Pons (tissue), 1 donor: Measurements from ENCODE around the gene CORO7.

Experiments
- DNase-seq: peaks from one replicate; pipeline ENCODE4 v3.0.0-alpha.2; 2016; ENCODE audit warnings: low spot score

Gene CORO7

GRCh38 chr16:4416200-4417032, at the start of gene CORO7:
TSS of gene CORO7 (minus strand) at chr16:4416596. CDS start at chr16:4416518, 78 bp downstream.
- DNase-seq, result peak; percentile 95

GRCh38 chr16:4463522-4464163, 47.2 kb upstream of the CORO7 start:
- no peak for DNase-seq

GRCh38 chr16:4461250-4462085, 45.1 kb upstream of the CORO7 start:
- DNase-seq, result peak; percentile 70

- DNase-seq, result peak; percentile 40
Observed at GRCh38 chr16:4460936-4461249, 44.5 kb upstream of the CORO7 start.

GRCh38 chr16:4455951-4456350, 39.6 kb upstream of the CORO7 start:
- DNase-seq, result no peak

GRCh38 chr16:4455081-4455480, 38.7 kb upstream of the CORO7 start:
- no peak for DNase-seq

- no peak for DNase-seq
Observed at GRCh38 chr16:4454623-4455022, 38.2 kb upstream of the CORO7 start.

GRCh38 chr16:4452674-4453073, 36.3 kb upstream of the CORO7 start:
- no peak for DNase-seq

GRCh38 chr16:4450931-4451519, 34.6 kb upstream of the CORO7 start:
- DNase-seq, result no peak

GRCh38 chr16:4450430-4450829, 34.0 kb upstream of the CORO7 start:
- no peak for DNase-seq

- no peak for DNase-seq
Observed at GRCh38 chr16:4443986-4444385, 27.6 kb upstream of the CORO7 start.

GRCh38 chr16:4443271-4443670, 26.9 kb upstream of the CORO7 start:
- DNase-seq, result no peak

GRCh38 chr16:4442371-4442770, 26.0 kb upstream of the CORO7 start:
- no peak for DNase-seq

- DNase-seq, result no peak
Observed at GRCh38 chr16:4437366-4437765, 21.0 kb upstream of the CORO7 start.

- DNase-seq, result no peak
Observed at GRCh38 chr16:4435337-4436067, 19.1 kb upstream of the CORO7 start.

- no peak for DNase-seq
Observed at GRCh38 chr16:4433914-4434787, 17.8 kb upstream of the CORO7 start.

GRCh38 chr16:4433228-4433627, 16.8 kb upstream of the CORO7 start:
- no peak for DNase-seq

- DNase-seq, result no peak
Observed at GRCh38 chr16:4431023-4431422, 14.6 kb upstream of the CORO7 start.

- no peak for DNase-seq
Observed at GRCh38 chr16:4428500-4428899, 12.1 kb upstream of the CORO7 start.

GRCh38 chr16:4426722-4427372, 10.5 kb upstream of the CORO7 start:
- DNase-seq, result no peak
